Cardiac fibroblast (primary cell): ENCODE data around the gene SLC5A3.

Experiments used
- DNase-seq, 2 donors: peaks; one replicate each; pipeline versions ENCODE4 v3.0.0 to v3.0.0-alpha.2; 2010; ENCODE audit warnings: low read depth in 2 of 2
- H3K4me3 ChIP-seq, 2 donors: replicated peaks in 1 of 2; 1 replicate in 1 of 2; 2 replicates in 1 of 2; pipeline ENCODE4 v1.5.1; 2011; ENCODE audit warnings: low read depth in 2 of 2, low read length in 2 of 2, mild to moderate bottlenecking in 2 of 2, moderate library complexity in 1 of 2
- TF ChIP-seq, protein P1 (sequence below): IDR thresholded peaks from one replicate; pipeline ENCODE4 v1.5.1; 2011; ENCODE audit warnings: low read depth, mild to moderate bottlenecking, low read length, inconsistent platforms

SLC5A3 gene

DNA sequence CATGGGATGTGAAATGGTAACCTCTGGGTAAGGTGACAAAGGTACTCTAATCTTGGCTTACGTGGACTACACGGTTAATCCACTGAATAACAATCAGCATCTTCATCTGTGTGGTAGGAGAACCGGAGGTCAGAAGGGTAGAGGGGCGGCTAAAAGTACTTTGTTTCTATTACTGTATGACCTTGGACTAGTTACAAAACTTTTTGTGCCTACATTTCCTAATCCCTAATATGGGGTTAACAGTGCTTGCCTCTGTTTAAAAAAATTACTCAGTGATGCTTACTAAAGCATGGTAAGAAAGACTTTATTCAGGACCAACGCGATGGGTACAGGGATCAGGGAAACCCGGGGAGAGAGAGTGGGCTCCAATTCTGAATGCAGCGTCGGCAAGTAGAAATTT lies 1.7 kb upstream of the SLC5A3 start:
- no peak overlapping the region for H3K4me3 ChIP-seq
- no peak for DNase-seq
- TF ChIP-seq, protein P1, sequence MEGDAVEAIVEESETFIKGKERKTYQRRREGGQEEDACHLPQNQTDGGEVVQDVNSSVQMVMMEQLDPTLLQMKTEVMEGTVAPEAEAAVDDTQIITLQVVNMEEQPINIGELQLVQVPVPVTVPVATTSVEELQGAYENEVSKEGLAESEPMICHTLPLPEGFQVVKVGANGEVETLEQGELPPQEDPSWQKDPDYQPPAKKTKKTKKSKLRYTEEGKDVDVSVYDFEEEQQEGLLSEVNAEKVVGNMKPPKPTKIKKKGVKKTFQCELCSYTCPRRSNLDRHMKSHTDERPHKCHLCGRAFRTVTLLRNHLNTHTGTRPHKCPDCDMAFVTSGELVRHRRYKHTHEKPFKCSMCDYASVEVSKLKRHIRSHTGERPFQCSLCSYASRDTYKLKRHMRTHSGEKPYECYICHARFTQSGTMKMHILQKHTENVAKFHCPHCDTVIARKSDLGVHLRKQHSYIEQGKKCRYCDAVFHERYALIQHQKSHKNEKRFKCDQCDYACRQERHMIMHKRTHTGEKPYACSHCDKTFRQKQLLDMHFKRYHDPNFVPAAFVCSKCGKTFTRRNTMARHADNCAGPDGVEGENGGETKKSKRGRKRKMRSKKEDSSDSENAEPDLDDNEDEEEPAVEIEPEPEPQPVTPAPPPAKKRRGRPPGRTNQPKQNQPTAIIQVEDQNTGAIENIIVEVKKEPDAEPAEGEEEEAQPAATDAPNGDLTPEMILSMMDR, result no peak

DNA sequence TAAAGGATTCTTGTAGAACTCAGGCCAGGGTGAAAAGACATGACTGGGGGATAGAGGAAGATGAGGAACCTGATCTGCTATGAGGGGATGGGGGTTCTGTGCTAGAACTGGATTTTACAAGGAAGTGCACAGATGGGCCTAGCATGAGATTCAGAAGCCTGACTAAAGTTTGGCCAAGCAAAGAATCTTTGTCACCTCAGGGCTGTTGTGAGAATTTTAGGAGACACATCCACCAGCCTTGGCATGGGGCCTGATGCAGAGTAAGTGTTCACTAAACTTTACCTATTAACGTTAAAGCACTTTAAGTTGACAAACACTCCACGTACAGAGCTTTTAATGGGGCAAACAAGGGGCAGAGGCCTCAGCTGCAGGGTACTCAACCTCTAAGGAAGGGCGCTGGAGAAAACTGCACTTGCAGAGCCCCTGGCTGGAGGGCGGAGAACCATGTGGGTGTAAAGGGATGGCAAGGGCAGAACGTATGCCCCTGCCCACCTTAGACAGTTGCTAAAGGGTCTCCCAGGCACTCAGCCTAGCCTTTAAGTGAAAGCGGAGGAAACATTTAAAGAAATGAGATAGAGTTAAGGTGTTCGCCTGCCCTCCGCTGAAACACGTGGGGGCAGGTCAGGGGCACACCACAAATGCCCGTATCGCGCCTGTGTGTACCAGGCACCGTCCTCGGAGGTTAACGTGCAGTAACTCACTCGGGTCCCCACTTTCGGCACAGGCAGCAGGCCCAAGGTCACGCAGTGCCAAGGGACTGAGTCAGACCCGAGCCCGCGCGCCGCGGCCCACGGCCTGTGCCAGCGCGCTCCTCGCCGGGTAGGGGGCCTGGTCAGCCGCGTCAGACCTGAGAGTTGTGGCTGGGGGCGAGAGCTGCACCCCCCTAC lies 990 bp upstream of the SLC5A3 start:
- DNase-seq, result no peak
- H3K4me3 ChIP-seq, result peak overlapping the region; percentile 41 to 56
- TF ChIP-seq, protein P1, result no peak

DNA sequence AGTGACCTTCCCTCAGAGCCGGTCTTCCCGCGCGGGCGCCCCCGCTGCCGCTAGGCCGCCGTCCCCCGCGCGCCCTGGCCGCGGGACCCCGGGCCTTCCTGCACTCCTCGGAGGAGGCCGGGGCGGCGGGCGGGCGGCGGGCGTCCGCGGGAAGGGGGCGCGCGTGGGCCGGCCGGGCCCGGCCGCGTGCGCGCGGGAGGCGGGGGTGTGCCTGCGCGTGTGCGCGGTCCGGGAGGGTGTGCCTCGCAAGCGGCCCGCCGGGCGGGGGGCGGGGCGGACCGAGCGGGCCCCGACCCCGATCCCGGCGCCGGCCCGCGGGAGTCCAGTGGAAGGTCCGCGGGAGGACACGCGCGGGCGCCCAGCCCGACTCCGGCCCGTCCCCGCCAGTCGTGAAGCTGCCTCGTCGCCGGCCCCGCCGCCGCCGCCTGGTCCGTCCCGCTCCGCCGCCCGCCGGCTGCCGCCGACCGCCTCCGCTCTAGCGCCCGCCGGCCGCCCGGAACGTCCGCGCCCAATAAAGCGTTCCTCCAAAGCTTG lies 438 bp downstream of the SLC5A3 start:
- TF ChIP-seq, protein P1, result no peak
- peak overlapping the region; percentile 81 to 85 for H3K4me3 ChIP-seq
- peak in 1 of 2 donors; percentile 41 for DNase-seq

- peak overlapping the region; percentile 63 to 85 for H3K4me3 ChIP-seq
- DNase-seq, result peak in 1 of 2 donors; percentile 40
- TF ChIP-seq, protein P1, result no peak
Measured at GRCh38 chr21:34074283-34075090, 1.1 kb downstream of the SLC5A3 start.

DNA sequence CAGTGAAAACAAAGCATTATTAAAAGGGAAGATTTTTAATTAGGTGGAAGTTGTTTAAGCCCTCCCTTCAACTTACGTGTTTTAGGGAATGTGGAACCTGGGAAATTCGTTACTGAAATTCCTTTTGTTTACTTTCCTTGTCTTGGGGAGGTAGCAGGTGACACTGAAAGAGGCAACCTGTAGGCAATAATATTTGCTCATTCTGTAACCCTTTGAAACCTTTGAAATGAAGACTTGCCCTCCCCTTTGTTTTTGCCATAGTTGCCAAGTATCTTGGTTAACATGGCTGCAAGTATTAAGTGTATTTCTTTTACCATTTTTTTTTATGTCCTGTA lies 1.7 kb downstream of the SLC5A3 start:
- TF ChIP-seq, protein P1, result no peak
- H3K4me3 ChIP-seq, result peak overlapping the region in 1 of 2 donors; percentile 63
- DNase-seq, result no peak

GRCh38 chr21:34075760-34076660 lies 2.6 kb downstream of the SLC5A3 start:
- TF ChIP-seq, protein P1, result no peak
- no peak for DNase-seq
- H3K4me3 ChIP-seq, result no peak overlapping the region
